Measurements from ENCODE around the gene NUDT22.

NUDT22 gene

DNA sequence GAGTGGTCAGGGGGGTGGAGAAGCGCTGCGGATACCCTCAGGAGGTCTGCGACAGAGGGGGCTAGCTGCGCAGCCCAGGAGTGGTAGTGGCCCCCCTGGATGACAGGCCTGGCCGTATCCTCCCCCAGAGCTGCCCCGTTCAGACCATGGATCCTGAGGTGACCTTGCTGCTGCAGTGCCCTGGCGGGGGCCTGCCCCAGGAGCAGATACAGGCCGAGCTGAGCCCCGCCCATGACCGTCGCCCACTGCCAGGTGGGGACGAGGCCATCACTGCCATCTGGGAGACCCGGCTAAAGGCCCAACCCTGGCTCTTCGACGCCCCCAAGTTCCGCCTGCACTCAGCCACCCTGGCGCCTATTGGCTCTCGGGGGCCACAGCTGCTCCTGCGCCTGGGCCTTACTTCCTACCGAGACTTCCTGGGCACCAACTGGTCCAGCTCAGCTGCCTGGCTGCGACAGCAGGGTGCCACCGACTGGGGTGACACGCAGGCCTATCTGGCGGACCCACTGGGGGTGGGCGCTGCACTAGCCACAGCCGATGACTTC is 505 bp downstream of the NUDT22 start:
- H3K4me3 ChIP-seq (ENCODE audit: low read length), result peak overlapping the region; percentile 71
- H3K4me1 ChIP-seq (ENCODE audit: insufficient read depth, low read length), result peaks cover 37% of the 10 kb centered on the region
- H2AFZ ChIP-seq (ENCODE audit: low read depth, low read length), result peak overlapping the region; percentile 50
- peaks cover 17% of the 10 kb centered on the region for H3K36me3 ChIP-seq (ENCODE audit: insufficient read depth, low read length)
- H3K27me3 ChIP-seq (ENCODE audit: insufficient read depth, low read length), result no peaks in the 10 kb centered on the region
- no peaks in the 10 kb centered on the region for H3K9me3 ChIP-seq (ENCODE audit: low read length)

DNA sequence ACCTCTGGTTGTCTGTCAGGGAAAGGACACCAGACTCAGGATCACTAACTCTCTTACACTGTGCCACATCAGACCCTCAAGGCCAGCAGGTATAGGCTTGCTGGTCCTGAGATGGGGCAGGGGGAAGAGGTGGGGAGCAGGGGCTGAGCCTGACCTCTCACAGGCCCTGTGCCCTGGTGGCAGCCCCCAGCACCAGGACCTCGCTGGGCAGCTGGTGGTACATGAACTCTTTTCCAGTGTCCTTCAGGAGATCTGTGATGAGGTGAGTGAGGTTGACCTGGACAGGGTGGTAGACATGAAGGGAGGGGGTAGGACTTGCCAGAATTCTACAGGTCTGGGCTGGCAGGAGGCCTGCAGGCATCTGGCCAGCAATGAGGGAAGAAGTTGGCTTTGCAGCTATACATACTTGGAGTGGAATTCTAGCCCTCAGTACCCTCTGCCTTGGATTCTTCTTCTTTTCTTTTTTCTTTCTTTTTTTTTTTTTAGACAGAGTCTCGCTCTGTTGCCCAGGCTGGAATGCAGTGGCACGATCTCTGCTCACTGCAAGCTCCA is 1.4 kb downstream of the NUDT22 start:
- no peaks in the 10 kb centered on the region for H3K9me3 ChIP-seq (ENCODE audit: low read length)
- peaks cover 37% of the 10 kb centered on the region for H3K4me1 ChIP-seq (ENCODE audit: insufficient read depth, low read length)
- H2AFZ ChIP-seq (ENCODE audit: low read depth, low read length), result no peak overlapping the region
- H3K27me3 ChIP-seq (ENCODE audit: insufficient read depth, low read length), result no peaks in the 10 kb centered on the region
- H3K4me3 ChIP-seq (ENCODE audit: low read length), result no peak overlapping the region
- peaks cover 17% of the 10 kb centered on the region for H3K36me3 ChIP-seq (ENCODE audit: insufficient read depth, low read length)

DNA sequence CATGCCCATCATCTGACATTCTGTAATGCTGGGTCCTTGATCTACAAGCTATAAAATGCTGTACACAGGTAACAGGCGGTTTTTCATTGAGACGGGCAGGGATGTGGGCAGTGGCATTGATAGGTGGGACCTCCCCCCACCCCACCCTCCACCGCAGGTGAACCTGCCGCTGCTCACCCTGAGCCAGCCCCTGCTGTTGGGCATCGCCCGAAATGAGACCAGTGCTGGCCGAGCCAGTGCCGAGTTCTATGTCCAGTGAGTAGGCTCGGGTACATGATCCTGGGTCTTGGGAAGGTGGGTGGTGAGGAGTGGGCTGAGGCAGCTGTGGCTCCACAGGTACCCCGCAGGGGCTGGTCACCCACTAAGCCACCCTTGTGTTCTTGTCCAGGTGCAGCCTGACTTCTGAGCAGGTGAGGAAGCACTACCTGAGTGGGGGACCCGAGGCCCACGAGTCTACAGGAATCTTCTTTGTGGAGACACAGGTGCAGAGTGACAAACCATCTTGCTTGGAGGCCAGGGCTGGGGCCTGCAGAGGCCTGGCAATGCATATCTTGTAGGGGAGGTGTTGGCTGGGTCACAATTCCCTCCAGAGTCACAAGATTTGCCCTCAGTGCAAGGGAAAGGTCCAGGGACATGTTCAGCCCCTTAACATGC is 3.1 kb downstream of the NUDT22 start:
- Histone ChIP-seq H2AFZ (ENCODE audit: low read depth, low read length) (peak overlapping the region; percentile 58), H3K4me3 (ENCODE audit: low read length) (peak overlapping the region; percentile 70), H3K4me1 (ENCODE audit: insufficient read depth, low read length) (peaks cover 37% of the 10 kb centered on the region), H3K27me3 (ENCODE audit: insufficient read depth, low read length) (no peaks in the 10 kb centered on the region), H3K36me3 (ENCODE audit: insufficient read depth, low read length) (peaks cover 5% of the 10 kb centered on the region), H3K9me3 (ENCODE audit: low read length) (no peaks in the 10 kb centered on the region)

DNA sequence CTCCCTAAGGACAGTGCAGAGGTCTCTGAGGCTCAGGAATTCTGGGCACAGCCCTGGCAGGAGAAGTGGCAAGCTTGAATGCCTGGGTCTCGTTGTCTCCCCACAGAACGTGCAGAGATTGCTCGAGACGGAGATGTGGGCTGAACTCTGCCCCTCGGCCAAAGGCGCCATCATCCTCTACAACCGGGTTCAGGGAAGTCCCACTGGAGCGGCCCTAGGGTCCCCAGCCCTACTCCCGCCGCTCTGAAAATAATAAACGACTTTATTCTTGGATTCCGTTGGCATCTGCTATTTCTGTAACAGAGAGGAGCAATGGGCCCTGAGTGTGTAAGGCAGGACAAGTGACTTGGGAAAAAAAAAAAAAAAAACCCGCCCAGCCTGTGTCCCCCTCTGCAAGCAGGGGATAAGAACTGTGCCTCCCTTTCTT is 3.7 kb downstream of the NUDT22 start:
- no peaks in the 10 kb centered on the region for H3K9me3 ChIP-seq (ENCODE audit: low read length)
- H3K4me1 ChIP-seq (ENCODE audit: insufficient read depth, low read length), result peaks cover 36% of the 10 kb centered on the region
- H3K4me3 ChIP-seq (ENCODE audit: low read length), result peak overlapping the region; percentile 70
- H2AFZ ChIP-seq (ENCODE audit: low read depth, low read length), result peak overlapping the region; percentile 58
- no peaks in the 10 kb centered on the region for H3K36me3 ChIP-seq (ENCODE audit: insufficient read depth, low read length)
- no peaks in the 10 kb centered on the region for H3K27me3 ChIP-seq (ENCODE audit: insufficient read depth, low read length)

DNA sequence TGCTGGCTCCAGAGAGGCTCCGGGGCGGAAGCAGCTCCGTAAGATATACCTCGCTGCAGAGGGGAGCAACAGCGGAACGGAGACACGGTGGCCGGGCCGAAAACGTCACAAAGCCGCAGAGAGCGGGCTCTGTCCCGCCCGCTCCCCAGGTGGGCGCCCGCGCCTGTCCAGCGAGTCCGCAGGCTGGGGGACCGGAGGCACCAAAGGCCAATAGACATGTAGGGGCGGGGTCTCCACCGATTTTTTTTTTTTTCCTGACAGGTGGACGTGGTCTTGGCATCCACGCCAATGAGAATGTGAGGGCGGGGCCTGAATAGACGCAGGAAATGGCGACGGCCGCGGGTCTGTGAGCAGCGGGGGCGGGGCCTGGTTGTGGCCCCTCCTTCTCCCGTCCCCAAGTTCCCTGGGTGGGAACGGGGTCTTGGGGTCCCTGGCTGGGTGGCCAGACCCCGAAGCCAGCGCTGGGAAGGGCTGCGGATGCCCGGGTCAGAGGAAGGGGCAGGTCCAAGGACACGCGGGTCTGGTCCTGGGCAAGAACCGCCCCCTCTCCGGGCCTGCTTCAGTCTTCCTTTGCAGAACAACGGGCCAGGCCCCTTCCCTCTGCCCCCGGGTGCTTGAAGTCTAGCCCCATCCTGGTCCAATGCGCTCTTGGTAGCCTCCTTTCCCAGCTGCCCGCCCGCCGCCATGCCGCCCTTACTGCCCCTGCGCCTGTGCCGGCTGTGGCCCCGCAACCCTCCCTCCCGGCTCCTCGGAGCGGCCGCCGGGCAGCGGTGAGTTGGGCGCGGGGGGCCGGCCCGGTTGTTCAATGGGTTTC is 4.3 kb downstream of the NUDT22 start, which contains the start of gene DNAJC4:
TSS of gene DNAJC4 (plus strand) at position 378 of the 814 bp plus-strand sequence. CDS start at position 685, 307 bp downstream.
- Histone ChIP-seq H3K27me3 (ENCODE audit: insufficient read depth, low read length) (no peaks in the 10 kb centered on the region), H3K4me1 (ENCODE audit: insufficient read depth, low read length) (peaks cover 30% of the 10 kb centered on the region), H3K36me3 (ENCODE audit: insufficient read depth, low read length) (no peaks in the 10 kb centered on the region)

DNA sequence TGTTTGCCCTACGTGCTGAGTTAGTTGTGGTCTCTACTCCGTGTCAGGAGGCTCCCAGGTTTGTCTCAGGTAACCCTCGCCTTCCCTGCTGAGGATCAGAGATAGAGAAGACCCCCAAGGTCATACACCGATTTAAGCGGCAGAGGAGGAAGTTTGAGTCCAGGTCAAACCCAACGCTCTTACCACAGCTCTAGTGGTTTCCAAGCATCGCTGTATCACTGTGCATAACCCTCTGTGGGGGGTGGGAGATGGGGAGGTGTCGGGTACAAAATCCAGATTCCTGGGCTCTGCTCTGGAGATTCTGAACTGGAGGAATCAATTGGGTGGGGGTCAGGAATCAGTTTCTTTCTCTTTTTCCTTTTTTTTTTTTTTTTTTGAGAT is 4.9 kb downstream of the NUDT22 start:
- Histone ChIP-seq H3K4me3 (ENCODE audit: low read length) (peak overlapping the region; percentile 70), H3K9me3 (ENCODE audit: low read length) (no peaks in the 10 kb centered on the region), H2AFZ (ENCODE audit: low read depth, low read length) (peak overlapping the region; percentile 58), H3K27me3 (ENCODE audit: insufficient read depth, low read length) (no peaks in the 10 kb centered on the region), H3K36me3 (ENCODE audit: insufficient read depth, low read length) (no peaks in the 10 kb centered on the region), H3K4me1 (ENCODE audit: insufficient read depth, low read length) (peaks cover 28% of the 10 kb centered on the region)

More for the DNA sequence above, 4.3 kb downstream of the NUDT22 start, which contains the start of gene DNAJC4:
- Histone ChIP-seq H3K9me3 (ENCODE audit: low read length) (no peaks in the 10 kb centered on the region), H2AFZ (ENCODE audit: low read depth, low read length) (peak within 1 kb of the TSS; percentile 58), H3K4me3 (ENCODE audit: low read length) (peak within 1 kb of the TSS; percentile 70)

DNA sequence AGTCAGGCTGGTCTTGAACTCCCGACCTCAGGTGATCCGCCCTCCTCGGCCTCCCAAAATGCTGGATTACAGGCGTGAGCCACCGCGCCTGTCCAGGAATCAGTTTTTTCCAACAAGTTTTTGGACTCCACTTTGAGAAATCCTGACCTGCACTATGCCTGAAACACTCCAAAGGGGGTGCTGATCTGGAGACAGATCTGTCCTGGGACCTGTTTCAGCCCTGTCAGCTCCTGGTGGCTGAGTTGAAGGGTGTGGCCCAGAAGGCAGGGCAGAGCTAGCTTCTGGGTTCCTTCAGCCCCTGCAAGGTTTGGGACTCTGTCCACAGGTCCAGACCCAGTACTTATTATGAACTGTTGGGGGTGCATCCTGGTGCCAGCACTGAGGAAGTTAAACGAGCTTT is 5.5 kb downstream of the NUDT22 start:
- Histone ChIP-seq H3K4me1 (ENCODE audit: insufficient read depth, low read length) (peaks cover 27% of the 10 kb centered on the region), H3K36me3 (ENCODE audit: insufficient read depth, low read length) (no peaks in the 10 kb centered on the region), H3K4me3 (ENCODE audit: low read length) (no peak overlapping the region), H3K9me3 (ENCODE audit: low read length) (no peaks in the 10 kb centered on the region), H3K27me3 (ENCODE audit: insufficient read depth, low read length) (no peaks in the 10 kb centered on the region), H2AFZ (ENCODE audit: low read depth, low read length) (no peak overlapping the region)

DNA sequence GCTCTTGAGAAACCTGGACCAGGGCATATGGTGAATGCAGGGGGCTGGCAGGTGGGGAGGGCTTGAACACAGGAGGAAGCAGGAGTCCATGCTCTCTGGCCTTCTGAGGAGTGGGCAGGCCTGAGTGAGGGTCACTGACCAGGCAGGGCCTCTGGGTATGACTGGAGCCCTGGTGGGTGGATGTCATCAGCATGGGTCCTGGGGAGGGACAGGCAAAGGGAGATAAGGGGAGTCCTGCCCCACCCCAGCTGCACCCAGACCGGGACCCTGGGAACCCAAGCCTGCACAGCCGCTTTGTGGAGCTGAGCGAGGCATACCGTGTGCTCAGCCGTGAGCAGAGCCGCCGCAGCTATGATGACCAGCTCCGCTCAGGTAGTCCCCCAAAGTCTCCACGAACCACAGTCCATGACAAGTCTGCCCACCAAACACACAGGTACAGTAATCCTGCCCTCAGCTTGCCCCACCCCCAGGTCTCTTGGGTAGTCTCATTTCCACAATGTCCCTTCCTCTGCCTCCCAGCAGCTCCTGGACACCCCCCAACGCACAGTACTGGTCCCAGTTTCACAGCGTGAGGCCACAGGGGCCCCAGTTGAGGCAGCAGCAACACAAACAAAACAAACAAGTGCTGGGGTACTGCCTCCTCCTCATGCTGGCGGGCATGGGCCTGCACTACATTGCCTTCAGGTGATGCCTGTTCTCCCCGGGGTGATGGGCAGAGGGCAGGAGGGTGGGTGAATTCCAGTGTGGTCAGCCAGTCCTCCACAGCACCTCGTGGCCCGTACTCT is 6.3 kb downstream of the NUDT22 start:
- H2AFZ ChIP-seq (ENCODE audit: low read depth, low read length), result no peak overlapping the region
- H3K4me1 ChIP-seq (ENCODE audit: insufficient read depth, low read length), result peaks cover 19% of the 10 kb centered on the region
- no peak overlapping the region for H3K4me3 ChIP-seq (ENCODE audit: low read length)
- H3K27me3 ChIP-seq (ENCODE audit: insufficient read depth, low read length), result no peaks in the 10 kb centered on the region
- no peaks in the 10 kb centered on the region for H3K36me3 ChIP-seq (ENCODE audit: insufficient read depth, low read length)
- H3K9me3 ChIP-seq (ENCODE audit: low read length), result no peaks in the 10 kb centered on the region

DNA sequence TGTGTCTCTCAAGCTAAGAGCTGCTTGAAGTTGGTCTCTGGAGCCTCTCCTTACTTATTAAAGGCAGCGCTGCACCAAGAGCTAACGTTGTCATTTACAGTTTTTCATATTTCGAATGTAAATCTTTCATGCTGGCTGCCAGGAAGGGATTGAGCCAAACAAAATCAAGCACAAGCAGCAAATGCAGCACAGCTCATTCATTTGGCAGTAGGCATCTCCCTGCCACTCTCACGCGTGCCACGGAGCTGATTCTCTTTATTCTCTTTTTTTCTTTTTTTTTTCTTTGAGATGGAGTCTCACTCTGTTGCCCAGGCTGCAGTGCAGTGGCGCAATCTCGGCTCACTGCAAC is 6.9 kb downstream of the NUDT22 start:
- no peak overlapping the region for H3K4me3 ChIP-seq (ENCODE audit: low read length)
- H2AFZ ChIP-seq (ENCODE audit: low read depth, low read length), result no peak overlapping the region
- no peaks in the 10 kb centered on the region for H3K9me3 ChIP-seq (ENCODE audit: low read length)
- H3K27me3 ChIP-seq (ENCODE audit: insufficient read depth, low read length), result no peaks in the 10 kb centered on the region
- H3K4me1 ChIP-seq (ENCODE audit: insufficient read depth, low read length), result peaks cover 16% of the 10 kb centered on the region
- H3K36me3 ChIP-seq (ENCODE audit: insufficient read depth, low read length), result no peaks in the 10 kb centered on the region

DNA sequence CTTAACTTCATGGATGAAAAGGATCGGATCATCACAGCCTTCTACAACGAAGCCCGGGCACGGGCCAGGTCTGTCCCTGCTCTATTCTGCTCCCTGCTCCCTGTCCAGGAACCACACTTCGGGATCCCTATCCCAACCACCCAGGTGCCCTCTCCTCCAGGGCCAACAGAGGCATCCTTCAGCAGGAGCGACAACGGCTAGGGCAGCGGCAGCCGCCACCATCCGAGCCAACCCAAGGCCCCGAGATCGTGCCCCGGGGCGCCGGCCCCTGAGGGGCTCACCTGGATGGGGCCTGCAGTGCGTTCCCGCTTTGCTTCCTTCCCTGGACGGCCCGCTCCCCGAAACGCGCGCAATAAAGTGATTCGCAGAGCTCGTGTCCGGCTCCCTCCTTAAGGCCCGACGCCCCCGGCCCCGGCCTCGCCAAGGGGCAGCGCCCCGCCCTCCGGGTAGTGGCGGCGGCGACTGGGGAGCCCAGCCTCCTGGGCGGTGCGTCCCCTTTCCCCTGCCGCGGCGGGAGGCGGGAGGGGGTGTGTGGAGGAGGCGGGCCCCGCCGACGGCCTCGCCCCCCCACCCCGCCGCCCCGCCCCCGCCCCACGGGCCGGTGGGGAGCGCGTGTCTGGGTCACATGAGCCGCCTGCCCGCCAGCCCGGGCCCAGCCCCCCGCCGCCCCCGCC is 8.0 kb downstream of the NUDT22 start, which contains the start of gene VEGFB:
TSS of gene VEGFB (plus strand) at position 672 of the 674 bp plus-strand sequence. CDS start 250 bp downstream, outside the sequence.
- no peaks in the 10 kb centered on the region for H3K9me3 ChIP-seq (ENCODE audit: low read length)
- no peaks in the 10 kb centered on the region for H3K27me3 ChIP-seq (ENCODE audit: insufficient read depth, low read length)
- H3K4me3 ChIP-seq (ENCODE audit: low read length), result no peak within 1 kb of the TSS
- H3K4me1 ChIP-seq (ENCODE audit: insufficient read depth, low read length), result peaks cover 15% of the 10 kb centered on the region
- H2AFZ ChIP-seq (ENCODE audit: low read depth, low read length), result no peak within 1 kb of the TSS
- no peaks in the 10 kb centered on the region for H3K36me3 ChIP-seq (ENCODE audit: insufficient read depth, low read length)

DNA sequence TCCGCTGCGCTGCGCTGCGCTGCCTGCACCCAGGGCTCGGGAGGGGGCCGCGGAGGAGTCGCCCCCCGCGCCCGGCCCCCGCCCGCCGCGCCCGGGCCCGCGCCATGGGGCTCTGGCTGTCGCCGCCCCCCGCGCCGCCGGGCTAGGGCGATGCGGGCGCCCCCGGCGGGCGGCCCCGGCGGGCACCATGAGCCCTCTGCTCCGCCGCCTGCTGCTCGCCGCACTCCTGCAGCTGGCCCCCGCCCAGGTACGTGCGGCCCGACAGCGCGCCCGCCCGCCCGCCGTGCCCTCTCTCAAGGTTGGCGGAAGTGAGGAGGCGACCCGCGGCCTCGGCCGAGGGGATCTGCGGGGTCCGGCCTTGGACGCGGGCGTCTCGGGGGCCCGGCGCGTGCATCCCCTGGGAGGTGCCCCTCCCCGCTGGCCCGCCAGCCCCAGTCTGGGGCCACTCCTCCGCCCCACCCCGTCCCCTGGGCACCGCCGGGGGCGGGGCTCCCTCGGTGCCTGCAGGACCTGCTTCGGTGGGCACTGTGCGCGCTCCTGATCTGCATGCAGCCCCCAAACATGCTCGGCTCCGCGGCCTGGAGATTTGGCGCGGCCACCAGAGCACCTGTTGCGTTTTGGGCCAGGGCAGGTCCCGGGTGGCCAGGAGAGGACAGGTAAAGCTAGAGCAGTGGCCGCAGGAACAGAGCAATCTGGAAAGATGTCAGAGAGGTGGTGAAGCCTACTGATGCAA is 8.7 kb downstream of the NUDT22 start:
- Histone ChIP-seq H3K4me1 (ENCODE audit: insufficient read depth, low read length) (peaks cover 8% of the 10 kb centered on the region), H3K4me3 (ENCODE audit: low read length) (no peak overlapping the region), H2AFZ (ENCODE audit: low read depth, low read length) (no peak overlapping the region), H3K27me3 (ENCODE audit: insufficient read depth, low read length) (no peaks in the 10 kb centered on the region), H3K36me3 (ENCODE audit: insufficient read depth, low read length) (no peaks in the 10 kb centered on the region), H3K9me3 (ENCODE audit: low read length) (no peaks in the 10 kb centered on the region)

All from neuron (in vitro differentiated cells).